Metanephros (tissue), 2 donors: ENCODE data around the gene STAC3. TPM values are rescaled to one million over a fixed set of nuclear protein-coding genes. Genes with fewer than 3 reads are reported as not detected.

Source experiments
- small RNA-seq: library from RNA; depleted of rRNA; stranded (forward); fragments of <200 nt; gene quantifications from one replicate; pipeline ENCODE3, GENCODE V24; 2014; ENCODE audit warnings: low replicate concordance
- total RNA-seq: library from RNA; depleted of rRNA; stranded (reverse); fragments of >200 nt; gene quantifications from one replicate; pipeline ENCODE4 v1.2.3, GENCODE V29; 2014

STAC3 gene
- total RNA-seq = 83.0 TPM

GRCh38 chr12:57250956-57251355 is at the start of gene STAC3:
TSS of gene STAC3 (minus strand) at chr12:57251187. CDS start at chr12:57249636, 1,551 bp downstream.

GRCh38 chr12:57229634-57230380 is 21.2 kb downstream of the STAC3 start, which contains the start of gene SHMT2:
TSS of gene SHMT2 (plus strand) at chr12:57229711. CDS start at chr12:57229779, 68 bp downstream.

GRCh38 chr12:57216014-57216911 is 34.7 kb downstream of the STAC3 start, which contains the start of gene NXPH4:
TSS of gene NXPH4 (plus strand) at chr12:57216794. CDS start at chr12:57216970, 176 bp downstream.

Small RNA genes lying within 50 kb of the gene (small RNA-seq; reads per million reads assigned to genes)
- gene MIR1228 = not detected

Other genes with a start within 250 kb of the STAC3 start
- gene ZBTB39, start 244.6 kb downstream of the STAC3 start, total RNA-seq = 8.9 TPM
- 1.6 TPM for gene TAC3, start 234.7 kb downstream of the STAC3 start, total RNA-seq
- 0.64 TPM for gene MYO1A, start 201.1 kb downstream of the STAC3 start, total RNA-seq
- gene NEMP1, start 172.4 kb downstream of the STAC3 start, total RNA-seq = 11.7 TPM
- 43.1 TPM for gene NAB2, start 162.1 kb downstream of the STAC3 start, total RNA-seq
- gene STAT6, start 139.8 kb downstream of the STAC3 start, total RNA-seq = 90.6 TPM
- 199 TPM for gene LRP1, start 122.7 kb downstream of the STAC3 start, total RNA-seq
- not detected for gene LRP1-AS, start 103.6 kb downstream of the STAC3 start, total RNA-seq
- 8.5 TPM for gene NXPH4, start 34.4 kb downstream of the STAC3 start, total RNA-seq
- gene SHMT2, start 21.5 kb downstream of the STAC3 start, total RNA-seq = 77.4 TPM
- 51.6 TPM for gene R3HDM2, start 179.9 kb upstream of the STAC3 start, total RNA-seq
- 0.41 TPM for gene INHBC, start 183.6 kb upstream of the STAC3 start, total RNA-seq
- gene INHBE, start 204.1 kb upstream of the STAC3 start, total RNA-seq = 0.23 TPM
- gene GLI1, start 208.6 kb upstream of the STAC3 start, total RNA-seq = 13.4 TPM
- 10.7 TPM for gene ARHGAP9, start 228.7 kb upstream of the STAC3 start, total RNA-seq
- gene MARS1, start 236.9 kb upstream of the STAC3 start, total RNA-seq = 95.8 TPM